ENCODE data around the gene ARHGAP26.

DNA sequence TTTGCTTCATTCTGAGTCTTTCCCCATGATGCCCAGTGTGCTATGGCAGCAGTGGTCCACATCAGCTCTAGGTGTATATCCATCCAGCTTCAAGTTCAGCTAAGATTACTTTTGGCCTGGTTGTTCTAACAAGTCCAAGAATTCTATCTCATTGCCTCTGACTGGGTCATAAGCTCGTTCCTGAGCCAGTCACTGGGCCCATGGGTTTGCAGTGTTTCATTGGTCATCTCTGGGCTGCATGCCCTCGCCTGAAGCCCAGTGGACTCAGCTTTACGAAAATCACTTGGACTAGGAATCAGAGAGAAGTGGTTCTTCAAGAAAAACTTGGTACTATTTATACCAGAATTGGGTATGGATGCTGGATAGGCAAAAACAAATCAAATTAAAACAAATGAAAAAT lies 16.1 kb upstream of the ARHGAP26 start:
- TF ChIP-seq, protein P1, sequence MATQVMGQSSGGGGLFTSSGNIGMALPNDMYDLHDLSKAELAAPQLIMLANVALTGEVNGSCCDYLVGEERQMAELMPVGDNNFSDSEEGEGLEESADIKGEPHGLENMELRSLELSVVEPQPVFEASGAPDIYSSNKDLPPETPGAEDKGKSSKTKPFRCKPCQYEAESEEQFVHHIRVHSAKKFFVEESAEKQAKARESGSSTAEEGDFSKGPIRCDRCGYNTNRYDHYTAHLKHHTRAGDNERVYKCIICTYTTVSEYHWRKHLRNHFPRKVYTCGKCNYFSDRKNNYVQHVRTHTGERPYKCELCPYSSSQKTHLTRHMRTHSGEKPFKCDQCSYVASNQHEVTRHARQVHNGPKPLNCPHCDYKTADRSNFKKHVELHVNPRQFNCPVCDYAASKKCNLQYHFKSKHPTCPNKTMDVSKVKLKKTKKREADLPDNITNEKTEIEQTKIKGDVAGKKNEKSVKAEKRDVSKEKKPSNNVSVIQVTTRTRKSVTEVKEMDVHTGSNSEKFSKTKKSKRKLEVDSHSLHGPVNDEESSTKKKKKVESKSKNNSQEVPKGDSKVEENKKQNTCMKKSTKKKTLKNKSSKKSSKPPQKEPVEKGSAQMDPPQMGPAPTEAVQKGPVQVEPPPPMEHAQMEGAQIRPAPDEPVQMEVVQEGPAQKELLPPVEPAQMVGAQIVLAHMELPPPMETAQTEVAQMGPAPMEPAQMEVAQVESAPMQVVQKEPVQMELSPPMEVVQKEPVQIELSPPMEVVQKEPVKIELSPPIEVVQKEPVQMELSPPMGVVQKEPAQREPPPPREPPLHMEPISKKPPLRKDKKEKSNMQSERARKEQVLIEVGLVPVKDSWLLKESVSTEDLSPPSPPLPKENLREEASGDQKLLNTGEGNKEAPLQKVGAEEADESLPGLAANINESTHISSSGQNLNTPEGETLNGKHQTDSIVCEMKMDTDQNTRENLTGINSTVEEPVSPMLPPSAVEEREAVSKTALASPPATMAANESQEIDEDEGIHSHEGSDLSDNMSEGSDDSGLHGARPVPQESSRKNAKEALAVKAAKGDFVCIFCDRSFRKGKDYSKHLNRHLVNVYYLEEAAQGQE (IDR thresholded peaks at IDR 0.05; ENCODE audit: insufficient read depth in 1 of 2, low read depth in 2 of 2, low read length in 1 of 2), result no peak
- TF ChIP-seq, protein P2, sequence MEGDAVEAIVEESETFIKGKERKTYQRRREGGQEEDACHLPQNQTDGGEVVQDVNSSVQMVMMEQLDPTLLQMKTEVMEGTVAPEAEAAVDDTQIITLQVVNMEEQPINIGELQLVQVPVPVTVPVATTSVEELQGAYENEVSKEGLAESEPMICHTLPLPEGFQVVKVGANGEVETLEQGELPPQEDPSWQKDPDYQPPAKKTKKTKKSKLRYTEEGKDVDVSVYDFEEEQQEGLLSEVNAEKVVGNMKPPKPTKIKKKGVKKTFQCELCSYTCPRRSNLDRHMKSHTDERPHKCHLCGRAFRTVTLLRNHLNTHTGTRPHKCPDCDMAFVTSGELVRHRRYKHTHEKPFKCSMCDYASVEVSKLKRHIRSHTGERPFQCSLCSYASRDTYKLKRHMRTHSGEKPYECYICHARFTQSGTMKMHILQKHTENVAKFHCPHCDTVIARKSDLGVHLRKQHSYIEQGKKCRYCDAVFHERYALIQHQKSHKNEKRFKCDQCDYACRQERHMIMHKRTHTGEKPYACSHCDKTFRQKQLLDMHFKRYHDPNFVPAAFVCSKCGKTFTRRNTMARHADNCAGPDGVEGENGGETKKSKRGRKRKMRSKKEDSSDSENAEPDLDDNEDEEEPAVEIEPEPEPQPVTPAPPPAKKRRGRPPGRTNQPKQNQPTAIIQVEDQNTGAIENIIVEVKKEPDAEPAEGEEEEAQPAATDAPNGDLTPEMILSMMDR (IDR thresholded peaks at IDR 0.05), result no peak
- no peak for TF ChIP-seq POLR2AphosphoS5 (IDR thresholded peaks at IDR 0.05; ENCODE audit: low read depth, low read length)
- no peak for TF ChIP-seq SIN3A (IDR thresholded peaks at IDR 0.05; ENCODE audit: borderline replicate concordance, insufficient read depth, low read depth, low read length)
- no peak for TF ChIP-seq TCF7L2 (IDR thresholded peaks at IDR 0.05; ENCODE audit: low read depth, low read length)
